K562 (cell line): ENCODE results near the gene PPP4C. TPM values are rescaled to one million over a fixed set of nuclear protein-coding genes. Genes with fewer than 3 reads are reported as not detected.

Experiments used
- ATAC-seq: fragments of 200-7000 bp; cut with Tn5 transposase; 3 replicates; pipeline ENCODE4 v1.9.1; 2020; ENCODE audit warnings: moderate library complexity
- BruUV-seq: library from RNA; stranded (reverse); fragments of 400-500 nt; replicated peaks from 2 replicates; lab custom pipeline; 2021; lab: Mats Ljungman, UMichigan
- CTCF ChIA-PET: fragments of 300-600 bp; formaldehyde crosslinking; extraction: SDS; loops from one replicate; lab custom pipeline; 2021; ENCODE audit warnings: low intra/inter-chr PET ratio; lab: Yijun Ruan, JAX
- POLR2A ChIA-PET: fragments of 300-600, 350-650 bp; sonication (Branson Sonifier 250); formaldehyde crosslinking; extraction: SDS; loops from one replicate; lab custom pipeline; 2021; ENCODE audit warnings: antibody characterized with exemption, inconsistent platforms; lab: Yijun Ruan, JAX
- DNase-seq, 4 experiments: peaks; one replicate each; pipeline versions ENCODE4 v3.0.0 to v3.0.0-alpha.2; 2011 to 2018; ENCODE audit warnings: low spot score in 3 of 4, mixed read lengths in 3 of 4; ENCODE audit errors: extremely low read depth in 1 of 4
- FAIRE-seq: peaks from 2 replicates; lab custom pipeline; 2011; peaks lifted over from hg19 to GRCh38; lab: Jason Lieb, UNC
- H2AFZ ChIP-seq: 2 replicates; pipeline ENCODE4 v1.6.0; 2011; ENCODE audit warnings: low read depth, low read length, control low read depth, inconsistent platforms
- H3K27ac ChIP-seq: fragments of 200-600 bp; 3 replicates; pipeline ENCODE4 v1.8.0; 2011; ENCODE audit warnings: low read depth, mild to moderate bottlenecking, control low read depth, inconsistent platforms, low read length, moderate library complexity, mixed read lengths; ENCODE audit errors: extremely low read depth
- H3K27me3 ChIP-seq, 2 experiments: fragments of 300-600 bp in 1 of 2; 2 replicates in 1 of 2; 3 replicates in 1 of 2; pipeline versions ENCODE4 v1.6.0 to v1.8.0; 2011; ENCODE audit warnings: inconsistent platforms in 2 of 2, low read length in 2 of 2, mild to moderate bottlenecking in 1 of 2, mixed read lengths in 1 of 2, moderate library complexity in 1 of 2; ENCODE audit not compliant: control insufficient read depth in 2 of 2, insufficient read depth in 2 of 2
- H3K36me3 ChIP-seq: fragments of 300-600 bp; 3 replicates; pipeline ENCODE4 v1.8.0; 2011; ENCODE audit warnings: mild to moderate bottlenecking, low read length, inconsistent platforms; ENCODE audit not compliant: control insufficient read depth, insufficient read depth
- H3K4me1 ChIP-seq, 2 experiments: fragments of 200-600 bp in 1 of 2; replicated peaks in 1 of 2; 2 replicates in 1 of 2; 3 replicates in 1 of 2; pipeline versions ENCODE4 v1.5.1 to v1.8.0; 2011; ENCODE audit warnings: inconsistent platforms in 2 of 2, low read length in 2 of 2, mild to moderate bottlenecking in 1 of 2, mixed read lengths in 1 of 2, moderate library complexity in 1 of 2; ENCODE audit not compliant: control insufficient read depth in 2 of 2, insufficient read depth in 2 of 2
- H3K4me2 ChIP-seq: 2 replicates; pipeline ENCODE4 v1.6.1; 2011; ENCODE audit warnings: low read length, control low read depth, inconsistent platforms, mixed read lengths; ENCODE audit not compliant: insufficient read depth
- H3K4me3 ChIP-seq: fragments of 200-600 bp; sonication (generic), shearing (Covaris generic); 2 replicates; pipeline ENCODE4 v1.5.1; 2016; ENCODE audit warnings: control low read depth, inconsistent platforms
- H3K79me2 ChIP-seq: fragments of 200-600 bp; 3 replicates; pipeline ENCODE4 v1.8.0; 2011; ENCODE audit warnings: low read length, inconsistent platforms; ENCODE audit not compliant: control insufficient read depth, insufficient read depth
- H3K9ac ChIP-seq, 2 experiments: 2 replicates each; pipeline versions ENCODE4 v1.6.0 to v1.6.1; 2011; ENCODE audit warnings: low read depth in 2 of 2, low read length in 2 of 2, control low read depth in 1 of 2, inconsistent platforms in 1 of 2, mild to moderate bottlenecking in 1 of 2, mixed read lengths in 1 of 2; ENCODE audit not compliant: insufficient read depth in 1 of 2
- H3K9me1 ChIP-seq: one replicate; pipeline ENCODE4 v1.6.0; 2011; ENCODE audit warnings: inconsistent platforms, mild to moderate bottlenecking, low read length, moderate library complexity; ENCODE audit not compliant: control insufficient read depth, insufficient read depth
- H3K9me3 ChIP-seq: replicated peaks from 2 replicates; pipeline ENCODE4 v1.5.1; 2011; ENCODE audit warnings: low read depth, low read length, inconsistent platforms; ENCODE audit not compliant: control insufficient read depth, insufficient read depth
- H4K20me1 ChIP-seq: replicated peaks from 2 replicates; pipeline ENCODE4 v1.6.1; 2011; ENCODE audit warnings: low read length, inconsistent platforms, mixed read lengths; ENCODE audit not compliant: control insufficient read depth, insufficient read depth
- CHD4 ChIP-seq: fragments of 200-600 bp; sonication (generic); IDR thresholded peaks from 3 replicates; pipeline ENCODE4 v1.6.1; 2012; ENCODE audit warnings: low read depth, mild to moderate bottlenecking, mixed read lengths, low read length, inconsistent platforms; ENCODE audit not compliant: insufficient read depth, insufficient replicate concordance, poor library complexity, severe bottlenecking
- EGR1 ChIP-seq: fragments of 450-650 bp; conservative IDR thresholded peaks from 2 replicates; pipeline ENCODE4 v1.6.1; 2017; ENCODE audit warnings: mild to moderate bottlenecking
- ESRRB ChIP-seq: fragments of 250-450 bp; sonication (Bioruptor Pico); IDR thresholded peaks from 2 replicates; pipeline ENCODE4 v1.5.0; 2020; ENCODE audit warnings: mild to moderate bottlenecking, moderate library complexity, borderline replicate concordance
- MAZ ChIP-seq, 2 experiments: fragments of 450-650 bp in 1 of 2; sonication (generic) in 1 of 2; formaldehyde crosslinking; IDR thresholded peaks in 1 of 2; conservative IDR thresholded peaks in 1 of 2; 2 replicates each; pipeline versions ENCODE4 v1.4.0 to v1.5.0; 2020; ENCODE audit warnings: mild to moderate bottlenecking in 1 of 2, missing genetic modification reagents in 1 of 2
- PHF8 ChIP-seq: fragments of 200-600 bp; sonication (generic); IDR thresholded peaks from 2 replicates; pipeline ENCODE4 v1.6.1; 2012; ENCODE audit warnings: mixed run types, mild to moderate bottlenecking, inconsistent platforms, low read length, moderate library complexity, borderline replicate concordance
- PURB ChIP-seq: sonication (generic); formaldehyde crosslinking; IDR thresholded peaks from 2 replicates; pipeline ENCODE4 v1.9.0; 2021; ENCODE audit warnings: low read depth, mild to moderate bottlenecking, missing genetic modification reagents
- SAFB2 ChIP-seq: fragments of 200-400 bp; formaldehyde crosslinking; IDR thresholded peaks from 2 replicates; pipeline ENCODE4 v1.6.1; 2018; ENCODE audit warnings: borderline replicate concordance, low read length, low read depth, moderate library complexity; ENCODE audit not compliant: severe bottlenecking
- ZBTB7A ChIP-seq: IDR thresholded peaks from 2 replicates; pipeline ENCODE4 v1.6.1; 2011; ENCODE audit warnings: low read depth, mild to moderate bottlenecking, low read length, moderate library complexity, borderline replicate concordance; ENCODE audit not compliant: control insufficient read depth
- ZNF766 ChIP-seq: fragments of 200-800 bp; sonication (Bioruptor generic); conservative IDR thresholded peaks from 2 replicates; pipeline ENCODE4 v1.6.1; 2016; ENCODE audit warnings: missing genetic modification characterization, missing compliant biosample characterization
- WGBS: fragments of 100-300 bp; shearing (Covaris generic); methylation state at CpG from one replicate; pipeline ENCODE4 v1.1.6; 2016; ENCODE audit warnings: low coverage, mixed read lengths; ENCODE audit not compliant: insufficient coverage; ENCODE audit errors: missing lambda C conversion rate; 5-methylcytosine and 5-hydroxymethylcytosine counted together
- in situ Hi-C: fragments of 300-500 bp; cut with MboI; formaldehyde crosslinking; loops from 4 replicates; pipeline ENCODE4 v1.15.0; 2018; ENCODE audit warnings: inconsistent platforms, mixed read lengths
- intact Hi-C: fragments of 100-400 bp; cut with micrococcal nuclease; formaldehyde crosslinking; loops from 2 replicates; pipeline ENCODE4 v1.14.2; 2022
- polyA plus RNA-seq, 8 experiments: library from polyadenylated mRNA; depleted of rRNA in 4 of 8; stranded (reverse) in 5 of 8; unstranded in 3 of 8; fragments of >200 nt; fragmentation: Nextera tagmentation in 2 of 8; fragmentation: Illumina TruSeq in 1 of 8; extraction: Ambion mirVana in 2 of 8; extraction: Trizol in 1 of 8; gene quantifications; 2 replicates each; pipeline versions ENCODE4 v1.2.1 to v1.2.3, GENCODE V29; 2011 to 2014; ENCODE audit warnings: inconsistent platforms in 1 of 8, missing spikeins in 1 of 8
- total RNA-seq, 7 experiments: library from RNA; depleted of rRNA in 6 of 7; stranded (reverse); fragments of >200 nt in 6 of 7; fragmentation: Illumina TruSeq in 2 of 7; extraction: Trizol in 2 of 7; gene quantifications; 2 replicates each; pipeline versions ENCODE4 v1.2.1 to v1.2.3, GENCODE V29; 2011 to 2021; ENCODE audit warnings: low replicate concordance in 1 of 7
- TF ChIP-seq, protein P1 (sequence below): fragments of 250-450 bp; sonication (Bioruptor Pico); IDR thresholded peaks from 2 replicates; pipeline ENCODE4 v1.4.0; 2020; ENCODE audit warnings: borderline replicate concordance
- TF ChIP-seq, protein P2 (sequence below), 2 experiments: fragments of 450-650 bp in 1 of 2; sonication (generic) in 1 of 2; formaldehyde crosslinking; conservative IDR thresholded peaks; 2 replicates each; pipeline versions ENCODE4 v1.4.0 to v1.8.1; 2020 to 2022; ENCODE audit warnings: mild to moderate bottlenecking in 1 of 2, missing genetic modification reagents in 1 of 2

Gene PPP4C
- total and polyA plus RNA-seq, 9 of the 15 experiments (the other 6 are each of a cell fraction or from before 2014, with no cell fraction given), result 3.5 to 183 (median 131) TPM

DNA sequence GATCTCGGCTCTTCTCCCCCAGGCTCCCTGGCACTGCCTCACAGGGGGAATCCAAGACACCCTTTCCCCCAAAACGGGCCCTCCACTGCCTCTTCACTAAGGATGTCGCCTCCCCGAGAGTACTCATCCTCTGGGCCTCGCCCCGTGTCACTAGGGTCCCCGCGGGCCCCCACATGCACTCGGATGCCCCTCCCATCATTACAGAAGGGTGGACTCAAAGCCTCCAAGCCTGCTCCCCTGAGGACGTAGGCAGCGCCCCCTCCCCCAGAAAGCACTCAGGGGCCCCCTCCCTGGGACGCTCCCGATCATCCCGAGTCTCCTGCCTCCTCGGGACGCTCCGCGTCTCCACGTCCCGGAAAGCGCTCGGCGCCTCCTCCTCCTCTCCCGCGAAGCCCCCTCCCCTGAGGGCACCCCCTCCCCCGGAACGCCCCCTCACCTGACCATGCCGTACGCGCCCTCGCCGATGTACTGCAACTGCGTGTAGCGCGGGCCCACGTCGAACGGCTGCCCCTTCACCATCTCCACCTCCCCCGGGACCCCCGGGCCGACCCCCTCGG, 46.9 kb downstream of the PPP4C start:
- Histone ChIP-seq H3K79me2 (peaks cover 3% of the 10 kb centered on the region; the same call in 1 of the 3 replicates), H3K4me1 (peaks cover 0 to 23% of the 10 kb centered on the region in 2 experiments; a peak in 4 of 5 replicates), H3K4me3 (peak overlapping the region; percentile 60), H3K9me3 (no peaks in the 10 kb centered on the region), H2AFZ (peak overlapping the region; percentile 67), H3K36me3 (peaks cover under 1% of the 10 kb centered on the region; the same call in 1 of the 3 replicates), H3K9me1 (no peaks in the 10 kb centered on the region), H4K20me1 (no peaks in the 10 kb centered on the region), H3K27me3 (no peaks in the 10 kb centered on the region), H3K27ac (peak overlapping the region; percentile 80; the same call in 2 of the 3 replicates), H3K4me2 (peak overlapping the region; percentile 80), H3K9ac (peak overlapping the region; percentile 44 to 96; a peak in 3 of 4 replicates)
- ChIA-PET POLR2A (interaction anchor here (0.8 to 1.0 kb wide), 2 partner anchors 10 to 30 kb away, joined by 3 to 5 read pairs; partner anchors contain the start of gene GDPD3), CTCF (no interaction called here)
- ATAC-seq (peak; percentile 34), DNase-seq (peak in 3 of 4 experiments; percentile 13 to 77 (median 77)), FAIRE-seq (no peak)
- intact Hi-C loops, result no loop called here
- BruUV-seq, result TSS peak; percentile 47
- in situ Hi-C loops, result no loop called here
- WGBS, result 3% methylated on average over 24 of the region's 42 CpGs
- TF ChIP-seq MAZ (CRISPR knock-in tag; conservative IDR thresholded peaks at IDR 0.05 in 1 of 2, IDR thresholded peaks at IDR 0.05 in 1 of 2), result peak in 1 of 2 experiments; percentile 46; a peak in 2 of 4 replicates
- TF ChIP-seq ESRRB (CRISPR knock-in tag), result no peak
- TF ChIP-seq, protein P1, sequence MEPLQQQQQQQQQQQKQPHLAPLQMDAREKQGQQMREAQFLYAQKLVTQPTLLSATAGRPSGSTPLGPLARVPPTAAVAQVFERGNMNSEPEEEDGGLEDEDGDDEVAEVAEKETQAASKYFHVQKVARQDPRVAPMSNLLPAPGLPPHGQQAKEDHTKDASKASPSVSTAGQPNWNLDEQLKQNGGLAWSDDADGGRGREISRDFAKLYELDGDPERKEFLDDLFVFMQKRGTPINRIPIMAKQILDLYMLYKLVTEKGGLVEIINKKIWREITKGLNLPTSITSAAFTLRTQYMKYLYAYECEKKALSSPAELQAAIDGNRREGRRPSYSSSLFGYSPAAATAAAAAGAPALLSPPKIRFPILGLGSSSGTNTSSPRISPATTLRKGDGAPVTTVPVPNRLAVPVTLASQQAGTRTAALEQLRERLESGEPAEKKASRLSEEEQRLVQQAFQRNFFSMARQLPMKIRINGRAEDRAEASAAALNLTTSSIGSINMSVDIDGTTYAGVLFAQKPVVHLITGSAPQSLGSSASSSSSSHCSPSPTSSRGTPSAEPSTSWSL (CRISPR knock-in tag), result no peak
- TF ChIP-seq ZBTB7A, result peak; percentile 84; the same call in 1 of the 2 replicates
- peak; percentile 22 for TF ChIP-seq CHD4
- TF ChIP-seq SAFB2, result no peak
- TF ChIP-seq ZNF766 (CRISPR knock-in tag), result 0 out of 2 replicates have a peak, but pooled peaks have one; percentile 34
- TF ChIP-seq PHF8, result peak; percentile 55; the same call in 1 of the 2 replicates
- TF ChIP-seq EGR1, result peak; percentile 73
- TF ChIP-seq PURB (CRISPR knock-in tag), result no peak
- TF ChIP-seq, protein P2, sequence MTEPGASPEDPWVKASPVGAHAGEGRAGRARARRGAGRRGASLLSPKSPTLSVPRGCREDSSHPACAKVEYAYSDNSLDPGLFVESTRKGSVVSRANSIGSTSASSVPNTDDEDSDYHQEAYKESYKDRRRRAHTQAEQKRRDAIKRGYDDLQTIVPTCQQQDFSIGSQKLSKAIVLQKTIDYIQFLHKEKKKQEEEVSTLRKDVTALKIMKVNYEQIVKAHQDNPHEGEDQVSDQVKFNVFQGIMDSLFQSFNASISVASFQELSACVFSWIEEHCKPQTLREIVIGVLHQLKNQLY (CRISPR knock-in tag; conservative IDR thresholded peaks at IDR 0.05), result no peak
